Suppressor macrophage (primary cell): ENCODE measurements around the gene CYP2F1.
"Not testable (repeated sequence)": the region's sequence is repeated elsewhere in the genome, so short reads cannot be mapped to it uniquely, and the experiment has no call there.

Experiments
- DNase-seq, 4 experiments: peaks; one replicate each; pipeline ENCODE4 v3.0.0-alpha.2; 2020 to 2022

The CYP2F1 gene

DNA sequence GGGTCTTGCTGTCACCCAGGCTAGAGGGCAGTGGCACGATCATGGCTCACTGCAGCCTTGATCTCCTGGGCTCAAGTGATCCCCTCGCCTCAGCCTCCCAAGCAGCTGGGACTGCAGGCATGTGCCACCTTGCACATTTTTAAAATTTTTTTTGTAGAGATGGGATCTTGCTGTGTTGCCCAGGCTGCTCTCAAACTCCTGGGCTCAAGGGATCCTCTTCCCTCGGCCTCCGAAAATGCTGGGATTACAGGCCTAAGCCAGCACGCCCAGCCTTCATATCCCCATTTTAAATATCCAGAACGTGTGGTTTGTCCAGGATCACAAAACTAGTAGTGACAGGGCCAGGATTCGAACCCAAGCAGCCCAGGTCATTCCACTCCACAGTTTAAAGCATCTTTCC lies 13.1 kb downstream of the CYP2F1 start:
- DNase-seq = not testable (repeated sequence)

DNA sequence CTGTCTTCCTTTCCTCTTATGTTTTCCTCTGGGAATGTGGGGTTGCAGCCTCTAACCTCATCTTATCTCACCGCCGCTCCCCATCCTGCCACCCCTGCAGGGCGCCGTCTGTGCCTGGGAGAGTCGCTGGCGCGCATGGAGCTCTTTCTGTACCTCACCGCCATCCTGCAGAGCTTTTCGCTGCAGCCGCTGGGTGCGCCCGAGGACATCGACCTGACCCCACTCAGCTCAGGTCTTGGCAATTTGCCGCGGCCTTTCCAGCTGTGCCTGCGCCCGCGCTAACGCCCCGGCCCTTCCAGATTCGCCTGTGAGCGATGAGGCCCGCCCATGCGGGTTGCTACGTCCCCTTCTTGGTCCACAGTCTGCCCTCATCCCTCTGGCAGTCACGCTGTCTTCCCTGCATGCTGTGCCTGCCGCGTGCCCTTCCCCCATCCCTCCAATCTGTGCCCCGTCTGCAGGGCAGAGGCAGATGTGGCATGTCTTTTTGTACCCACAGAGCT lies 13.6 kb downstream of the CYP2F1 start:
- DNase-seq = peak; percentile 64 to 83 (median 75)

DNA sequence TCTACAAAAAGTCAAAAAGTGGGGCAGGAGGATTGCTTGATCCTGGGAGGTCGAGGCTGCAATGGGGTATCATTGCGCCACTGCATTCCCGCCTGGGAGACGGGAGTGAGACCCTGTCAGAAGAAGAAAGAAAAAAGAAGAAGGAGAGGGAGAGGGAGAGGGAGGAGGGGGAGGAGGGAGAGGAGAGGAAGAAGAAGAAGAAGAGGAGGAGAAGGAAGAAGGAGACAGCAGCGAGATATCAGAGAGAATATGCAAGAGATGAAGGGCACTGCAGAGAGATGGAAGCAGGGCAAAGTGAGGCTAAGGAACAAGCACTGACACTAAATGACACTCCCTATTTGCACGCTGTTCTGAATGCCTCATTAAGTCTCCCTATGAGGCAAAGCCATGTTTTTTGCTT lies 14.5 kb downstream of the CYP2F1 start:
- DNase-seq = no peak

DNA sequence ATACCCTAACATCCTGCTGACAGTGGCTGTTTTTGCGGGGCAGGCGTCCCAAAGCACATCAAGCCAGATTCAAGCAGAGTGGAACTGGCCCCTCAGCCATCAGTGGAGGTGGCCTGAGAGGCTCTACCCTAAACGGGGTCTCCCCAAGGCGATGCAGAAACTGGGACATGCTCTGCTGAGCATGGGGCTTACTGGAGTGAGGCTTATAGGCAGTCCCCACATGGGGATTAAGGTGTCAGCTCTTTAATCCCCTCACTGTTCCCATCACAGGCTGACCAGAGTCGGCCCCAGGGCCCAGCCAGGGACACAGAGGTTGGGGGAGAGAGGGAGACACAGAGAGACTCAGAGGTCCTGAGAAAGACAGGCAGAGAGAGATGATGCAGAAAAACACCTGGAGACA lies 17.0 kb downstream of the CYP2F1 start:
- no peak for DNase-seq

DNA sequence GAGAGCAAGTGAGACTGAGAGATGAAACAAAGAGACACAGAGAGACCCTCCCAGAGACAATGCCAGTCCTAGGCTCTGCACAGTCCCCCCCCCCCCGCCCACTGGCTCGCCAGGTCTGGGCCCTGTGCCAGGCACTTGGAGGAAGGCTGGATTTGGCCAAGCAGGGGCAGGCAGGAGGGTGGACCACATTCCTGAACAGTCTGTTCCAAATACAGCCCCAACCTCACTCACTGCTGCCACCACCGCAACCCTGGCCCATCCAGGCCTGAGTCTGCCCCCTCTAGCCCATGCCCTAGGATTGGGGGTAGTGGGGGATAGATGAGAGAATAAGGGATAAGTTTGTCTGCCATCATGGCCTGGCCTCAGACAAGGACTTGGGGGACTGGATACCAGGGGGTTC lies 19.0 kb downstream of the CYP2F1 start:
- DNase-seq = no peak

DNA sequence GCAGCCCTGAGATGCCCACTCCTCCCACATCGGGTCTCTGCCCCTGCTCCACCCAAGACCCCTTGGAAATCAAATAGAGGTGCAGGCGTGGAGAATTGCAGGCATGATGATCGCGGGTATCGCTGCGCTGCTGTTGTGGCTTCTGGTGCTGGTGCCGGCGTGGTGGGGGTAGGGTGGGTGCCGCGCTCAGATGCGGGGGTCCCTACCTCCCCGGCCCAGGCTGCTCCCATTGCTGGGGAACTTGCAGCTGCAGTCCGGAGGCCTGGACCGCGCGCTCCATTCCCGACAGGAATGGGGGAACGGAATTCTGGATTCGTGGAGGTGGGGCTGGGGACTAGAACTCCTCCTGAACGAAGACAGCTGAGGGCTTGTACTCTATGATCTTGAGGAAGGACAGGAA lies 20.4 kb downstream of the CYP2F1 start:
- no peak for DNase-seq

DNA sequence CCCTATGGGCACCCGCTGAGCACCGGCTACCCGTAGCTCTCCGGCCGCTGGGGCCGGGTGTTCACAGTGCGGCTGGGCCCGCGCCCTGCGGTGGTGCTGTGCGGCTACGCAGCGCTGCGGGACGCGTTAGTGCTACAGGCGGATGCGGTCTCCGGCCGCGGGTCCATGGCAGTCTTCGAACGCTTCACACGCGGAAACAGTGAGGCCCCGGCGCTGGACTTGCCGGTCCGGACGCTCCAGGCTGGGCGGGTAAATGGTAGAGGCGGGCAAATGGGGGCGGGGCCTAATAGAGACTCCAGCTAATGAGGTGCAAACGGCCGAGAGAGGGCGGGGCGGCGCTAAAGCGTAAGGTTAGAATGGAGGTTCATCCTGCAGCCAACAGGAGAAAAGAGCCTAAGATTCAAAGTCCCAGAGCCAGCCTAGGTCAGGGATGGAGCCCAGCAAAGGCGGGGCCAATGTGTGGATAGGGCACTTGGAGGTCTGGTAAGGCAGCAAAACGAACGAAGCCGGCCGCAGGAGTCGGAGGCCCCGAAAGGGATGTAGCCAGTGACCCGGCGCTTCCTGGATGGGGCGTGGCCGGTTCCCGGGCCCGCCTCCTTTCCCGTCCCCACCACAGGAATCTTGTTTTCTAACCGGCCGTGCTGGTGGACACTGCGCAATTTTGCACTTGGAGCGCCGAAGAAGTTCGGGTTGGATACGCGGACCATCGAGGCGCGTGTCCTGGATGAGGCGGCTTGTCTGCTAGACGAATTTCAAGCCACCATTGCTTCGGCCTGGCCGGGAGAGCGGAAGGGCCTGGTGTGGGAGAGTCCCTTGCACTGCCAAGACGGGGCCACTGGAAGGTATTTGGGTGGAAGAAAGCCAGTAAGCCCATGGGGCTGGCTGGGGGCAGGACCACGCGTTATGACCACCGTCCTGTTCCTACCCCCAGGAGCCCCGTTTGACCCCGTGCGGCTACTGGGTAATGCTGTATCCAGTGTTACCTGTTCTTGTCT lies 21.5 kb downstream of the CYP2F1 start:
- peak; percentile 64 to 78 (median 74) for DNase-seq

DNA sequence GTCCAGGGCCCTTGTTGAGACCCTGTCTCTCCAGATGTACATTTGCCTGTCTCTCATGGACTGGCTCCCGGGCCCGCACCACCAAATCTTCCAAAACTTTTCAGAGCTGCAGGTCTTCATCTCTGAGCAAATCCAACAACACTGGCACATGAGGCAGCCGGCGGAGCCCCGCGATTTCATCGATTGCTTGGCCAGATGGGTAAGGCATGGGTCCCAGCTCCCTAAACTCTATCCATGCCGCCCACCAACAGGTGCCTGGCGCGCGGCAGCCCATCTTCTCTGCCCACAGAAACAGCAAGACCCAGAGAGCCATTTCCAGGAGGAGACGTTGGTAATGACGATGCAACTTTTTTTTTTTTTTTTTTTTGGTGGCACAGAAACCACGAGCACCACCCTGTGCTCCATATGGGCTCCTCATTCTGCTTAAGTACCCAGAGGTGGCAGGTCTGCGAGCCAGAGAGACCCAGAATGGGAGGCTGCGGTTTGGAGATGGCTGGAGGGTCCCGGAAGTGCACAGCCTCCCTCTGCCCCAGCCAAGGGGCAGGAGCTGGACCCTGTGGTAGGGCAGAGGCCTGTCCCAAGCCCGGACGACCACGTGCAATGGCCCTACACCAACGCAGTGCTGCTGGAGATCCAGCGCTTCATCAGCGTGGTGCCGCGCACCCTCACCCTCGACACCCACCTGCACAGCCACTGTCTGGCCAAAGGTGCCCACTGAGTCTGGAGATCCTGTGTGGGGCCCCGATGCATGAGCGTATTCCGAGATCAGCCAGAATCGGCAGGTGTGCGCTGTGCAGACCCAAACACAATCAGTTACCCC lies 22.6 kb downstream of the CYP2F1 start:
- no peak for DNase-seq

DNA sequence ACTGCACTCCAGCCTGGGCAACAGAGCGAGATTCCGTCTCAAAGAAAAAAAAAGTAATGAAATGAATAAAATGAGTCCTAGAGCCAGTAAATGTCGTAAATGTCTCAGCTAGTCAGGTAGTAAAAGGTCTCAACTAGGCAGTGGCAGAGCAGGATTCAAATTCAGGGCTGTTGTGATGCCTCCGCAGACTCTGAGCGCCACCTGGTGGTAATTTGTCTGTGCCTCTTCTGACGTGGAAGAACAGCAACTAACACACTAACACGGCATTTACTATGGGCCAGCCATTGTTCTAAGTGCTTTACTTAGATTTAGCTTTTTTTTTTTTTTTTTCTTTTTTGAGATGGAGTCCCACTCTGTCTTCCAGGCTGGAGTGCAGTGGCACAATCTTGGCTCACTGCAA lies 30.2 kb downstream of the CYP2F1 start:
- peak; percentile 89 to 94 (median 94) for DNase-seq

DNA sequence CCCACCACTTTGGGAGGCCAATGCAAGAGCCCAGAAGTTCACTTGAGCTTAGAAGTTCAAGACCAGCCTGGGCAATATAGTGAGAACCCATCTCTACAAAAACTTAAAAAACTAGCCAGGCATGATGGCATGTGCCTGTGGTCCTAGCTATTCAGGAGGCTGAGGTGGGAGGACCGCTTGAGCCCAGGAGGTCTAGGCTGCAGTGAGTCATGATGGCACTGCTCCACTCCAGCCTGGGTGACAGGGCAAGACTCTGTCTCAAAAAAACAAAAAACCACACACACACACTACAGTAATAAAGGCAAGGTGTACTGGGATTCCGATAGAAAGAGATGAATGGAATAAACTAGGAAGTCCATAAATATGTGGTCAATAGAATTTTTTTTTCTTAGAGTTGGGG lies 35.6 kb downstream of the CYP2F1 start:
- DNase-seq = no peak

DNA sequence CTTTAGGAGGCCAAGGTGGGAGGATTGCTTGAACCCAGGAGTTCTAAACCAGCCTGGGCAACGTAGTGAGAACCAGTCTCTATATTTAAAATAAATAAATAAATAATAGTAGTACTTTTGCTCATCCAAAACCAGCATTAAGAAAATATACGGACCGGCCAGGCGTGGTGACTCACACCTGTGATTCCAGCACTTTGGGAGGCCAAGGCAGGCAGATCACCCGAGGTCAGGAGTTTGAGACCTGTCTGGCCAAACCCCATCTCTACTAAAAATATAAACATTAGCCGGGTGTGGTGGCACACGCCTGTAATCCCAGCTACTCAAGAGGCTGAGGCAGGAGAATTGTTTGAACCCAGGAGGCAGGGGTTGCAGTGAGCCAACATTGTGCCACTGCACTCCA lies 36.8 kb downstream of the CYP2F1 start:
- DNase-seq = not testable (repeated sequence)

DNA sequence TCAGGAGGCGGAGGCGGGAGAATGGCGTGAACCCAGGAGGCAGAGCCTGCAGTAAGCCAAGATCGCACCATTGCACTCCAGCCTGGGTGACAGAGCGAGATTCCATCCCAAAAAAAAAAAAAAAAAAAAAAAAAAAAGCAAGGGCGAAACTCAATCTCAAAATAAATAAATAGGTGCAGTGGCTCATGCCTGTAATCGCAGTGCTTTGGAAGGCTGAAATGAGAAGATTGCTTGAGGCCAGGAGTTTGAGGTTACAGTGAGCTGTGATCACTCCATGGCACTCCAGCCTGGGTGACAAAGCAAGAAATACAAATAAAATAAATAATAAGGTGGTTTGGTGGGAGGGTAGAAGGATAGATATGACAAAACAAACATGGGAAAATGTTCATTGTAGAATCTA lies 39.8 kb downstream of the CYP2F1 start:
- DNase-seq = no peak

DNA sequence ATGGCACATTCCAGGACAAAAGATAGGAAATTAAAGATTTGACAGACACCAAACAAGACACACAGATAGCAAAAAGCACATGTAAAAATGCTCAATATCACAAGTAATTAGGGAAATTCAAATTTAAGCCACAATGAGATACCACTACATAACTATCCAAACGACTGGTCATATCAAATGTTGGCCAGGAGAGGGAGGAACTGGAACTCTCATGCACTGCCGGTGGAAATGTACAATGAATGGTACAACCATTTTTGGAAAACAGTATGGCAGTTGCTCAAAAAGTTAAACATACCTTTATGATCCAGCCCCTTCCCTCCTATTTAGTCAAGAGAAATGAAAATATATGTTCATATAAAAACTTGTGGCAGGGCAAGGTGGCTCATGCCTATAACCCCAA lies 42.0 kb downstream of the CYP2F1 start:
- peak in 2 of 4 experiments; percentile 8 to 19 for DNase-seq

DNA sequence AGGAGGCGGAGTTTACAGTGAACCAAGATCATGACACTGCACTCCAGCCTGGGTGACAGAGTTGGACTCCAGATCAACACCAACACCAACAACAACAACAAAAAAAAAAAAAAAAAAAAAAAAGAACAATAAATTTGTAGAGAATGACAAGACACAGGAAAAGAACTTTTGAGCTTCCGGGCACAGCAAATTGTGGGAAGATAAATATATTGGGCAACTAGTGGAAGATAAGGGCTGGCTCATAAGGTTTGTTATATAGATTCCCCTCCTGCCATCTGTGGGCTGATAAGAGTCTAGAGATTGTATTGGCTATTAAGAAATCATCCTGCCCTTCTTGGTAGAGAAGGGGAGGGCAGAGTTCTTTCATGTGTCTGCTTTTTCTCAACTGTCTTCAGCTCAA lies 45.6 kb downstream of the CYP2F1 start:
- DNase-seq = no peak

DNA sequence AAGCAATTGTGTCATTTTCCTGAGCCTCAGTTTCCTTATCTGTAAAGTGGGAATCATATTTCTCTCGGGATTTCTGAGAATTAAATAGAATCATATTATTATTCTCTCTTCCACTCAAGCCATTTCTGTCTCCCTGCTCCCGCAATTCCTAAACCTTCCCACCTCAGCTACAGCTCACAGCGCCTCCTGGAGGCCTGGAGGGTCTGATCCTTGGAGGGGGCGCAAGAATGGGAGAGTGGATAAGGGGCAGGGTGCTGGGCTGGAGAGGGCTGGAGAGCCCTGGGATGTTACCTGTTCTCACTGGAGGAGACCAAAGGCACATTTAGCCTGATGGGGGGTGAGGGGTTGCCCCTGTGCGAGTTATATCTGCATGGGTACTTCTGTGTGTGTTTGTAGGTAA lies 47.7 kb downstream of the CYP2F1 start:
- DNase-seq = no peak

DNA sequence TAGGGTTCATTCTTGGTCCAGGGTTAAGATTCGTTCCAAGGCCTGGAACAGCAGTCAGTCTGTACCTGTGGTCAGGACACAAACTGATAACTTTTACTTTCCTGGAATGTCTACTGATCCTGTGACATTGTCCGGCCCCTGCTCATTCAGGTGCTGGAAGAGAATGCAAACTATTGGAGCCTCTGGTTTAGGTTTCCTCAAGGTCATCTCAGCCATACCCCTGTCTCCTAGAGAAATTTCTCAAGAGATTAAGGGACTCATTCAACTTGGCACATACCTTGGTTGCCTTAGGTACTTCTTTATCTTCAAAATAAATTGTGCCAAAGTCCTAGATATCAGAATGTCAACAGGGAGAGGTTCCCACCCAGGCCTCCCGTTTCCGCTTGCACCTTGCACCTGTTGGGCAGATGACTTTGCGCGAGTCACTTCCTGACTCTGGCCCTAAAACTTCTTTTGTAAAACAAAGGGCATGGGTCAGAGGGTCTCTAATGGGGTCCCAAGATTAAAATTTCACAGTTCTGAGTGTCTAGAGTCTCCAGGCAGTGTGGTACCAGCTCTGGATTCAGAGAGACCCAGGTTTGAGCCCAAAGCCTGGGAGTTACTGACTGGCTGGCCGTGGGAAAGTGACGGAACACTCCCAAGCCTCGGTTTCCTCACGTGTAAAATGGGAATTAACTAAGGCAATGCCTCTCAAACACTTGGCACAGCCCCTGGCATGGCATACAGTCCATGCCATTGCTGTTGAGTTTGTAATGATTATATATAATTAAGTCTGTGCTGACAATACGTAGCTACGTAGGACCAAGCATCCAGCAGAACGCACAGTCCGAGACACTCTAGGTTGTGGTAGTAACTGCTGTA lies 52.9 kb downstream of the CYP2F1 start:
- DNase-seq = no peak

DNA sequence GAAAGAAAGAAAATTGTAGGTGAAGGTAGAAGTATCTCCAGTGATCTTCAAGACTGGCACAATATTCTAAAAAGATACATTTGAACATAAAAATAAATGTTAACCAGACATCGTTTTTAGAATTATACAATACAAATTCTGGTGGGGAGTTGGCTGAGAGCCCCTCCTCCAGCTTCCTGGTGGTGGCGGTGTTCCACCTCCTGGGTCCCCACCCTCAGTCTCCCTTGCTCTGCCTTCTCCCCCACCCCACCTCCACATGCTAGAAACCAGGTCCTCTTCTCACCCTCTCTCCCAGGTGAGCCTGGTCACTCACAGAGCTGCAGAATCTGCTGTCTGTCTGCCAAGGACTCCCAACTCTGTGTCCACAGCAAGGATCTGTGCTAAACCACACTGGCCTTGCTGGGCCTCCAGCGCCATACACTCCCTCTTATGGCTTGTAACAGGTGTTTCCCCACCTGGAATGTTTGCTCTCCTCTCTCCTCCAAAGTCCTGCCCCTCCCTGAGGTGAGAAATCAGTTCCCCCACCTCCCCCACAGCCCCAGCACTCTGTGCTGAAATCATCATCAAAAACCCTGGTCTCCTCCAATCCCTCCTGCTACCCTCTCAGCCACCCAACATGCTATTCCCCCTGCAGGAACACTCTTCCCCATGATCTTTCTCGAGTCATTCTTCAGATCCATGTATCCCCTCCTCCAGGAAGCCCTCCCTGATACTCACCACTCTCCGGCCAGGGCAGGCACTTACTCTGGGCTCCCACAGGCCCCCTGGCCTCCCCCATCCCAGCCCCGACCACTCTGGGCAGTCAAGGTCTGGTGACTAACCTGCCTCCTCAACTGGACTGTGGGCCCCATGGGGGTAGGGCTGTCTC lies 58.3 kb downstream of the CYP2F1 start:
- no peak for DNase-seq

DNA sequence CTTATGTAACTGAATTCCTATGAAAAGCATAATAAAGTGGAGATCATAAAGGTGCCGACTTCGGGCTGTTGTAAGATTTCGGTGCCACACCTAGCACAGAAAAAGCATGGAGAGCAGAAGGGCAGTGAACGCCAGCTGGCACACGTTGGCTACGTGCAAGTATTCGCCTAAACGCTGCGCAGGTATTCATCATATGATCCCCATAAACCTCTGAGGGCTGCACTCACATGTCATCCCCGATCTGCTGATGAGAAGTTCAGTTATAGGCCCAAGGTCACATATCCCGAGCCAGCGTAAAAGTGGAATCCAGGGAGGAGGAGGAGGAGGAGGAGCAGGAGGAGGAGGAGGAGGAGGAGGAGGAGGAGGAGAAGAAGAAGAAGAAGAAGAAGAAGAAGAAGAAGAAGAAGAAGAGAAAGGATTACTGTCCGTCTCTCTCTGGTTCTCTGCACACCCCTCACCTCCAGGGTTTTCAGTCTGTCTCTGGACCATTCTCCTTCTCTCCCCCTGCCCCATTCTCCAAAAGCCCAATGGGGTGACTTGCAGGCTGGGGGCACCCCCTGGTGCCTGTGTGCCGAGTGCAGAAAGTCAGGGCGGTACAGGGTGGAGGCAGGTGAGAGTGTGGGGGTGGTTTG lies 60.2 kb downstream of the CYP2F1 start:
- DNase-seq = no peak

DNA sequence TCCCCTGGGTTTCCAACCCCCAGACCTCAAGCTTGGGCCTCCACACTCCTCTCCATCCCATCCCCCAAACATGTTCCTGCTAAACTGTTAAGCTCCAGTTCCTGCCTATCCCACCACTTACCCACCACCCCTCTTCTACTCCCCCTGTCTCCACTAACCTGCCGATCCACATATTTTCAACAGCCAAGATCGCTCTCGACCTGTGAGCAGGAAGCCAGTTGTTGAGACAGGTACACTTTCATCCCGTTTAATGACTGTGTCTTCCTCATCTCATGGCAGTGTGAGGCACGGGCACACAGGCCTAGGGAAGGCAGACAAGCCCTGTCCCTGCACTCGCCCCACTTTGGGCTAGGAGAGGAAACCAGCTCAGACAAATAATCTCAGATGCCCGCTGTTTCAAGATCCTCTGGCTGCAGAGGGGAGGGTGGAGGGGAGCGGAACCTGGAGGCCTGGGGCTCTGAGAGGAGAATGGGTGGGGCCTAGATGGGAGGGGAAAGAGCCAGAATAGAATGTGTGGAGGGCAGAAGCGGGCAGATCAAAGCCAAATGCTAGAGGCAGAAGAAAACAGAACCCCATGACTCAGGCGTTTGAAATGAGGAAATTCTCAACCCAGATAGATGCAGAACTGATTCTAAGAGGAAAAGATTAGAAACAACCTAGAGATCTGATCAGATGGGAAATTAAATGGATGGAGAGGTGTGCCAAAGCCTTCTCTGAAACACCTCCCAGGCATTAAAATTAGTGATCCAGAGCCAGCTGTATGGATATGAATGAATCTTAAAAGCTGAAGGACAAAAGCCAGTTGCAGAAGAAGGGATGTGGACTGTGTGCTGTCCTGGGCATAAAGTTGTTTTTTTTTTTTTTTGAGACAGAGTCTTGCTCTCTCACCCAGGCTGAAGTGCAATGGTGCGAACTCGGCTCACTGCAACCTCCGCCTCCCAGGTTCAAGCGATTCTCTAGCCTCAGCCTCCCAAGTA lies 61.9 kb downstream of the CYP2F1 start:
- DNase-seq = peak; percentile 76 to 87 (median 81)
